ENCODE data around the gene SMLR1. TPM values are rescaled to one million over a fixed set of nuclear protein-coding genes. Genes with fewer than 3 reads are reported as not detected.

Gene SMLR1
- total RNA-seq, 1 experiment from 2014 or later, result not detected

DNA sequence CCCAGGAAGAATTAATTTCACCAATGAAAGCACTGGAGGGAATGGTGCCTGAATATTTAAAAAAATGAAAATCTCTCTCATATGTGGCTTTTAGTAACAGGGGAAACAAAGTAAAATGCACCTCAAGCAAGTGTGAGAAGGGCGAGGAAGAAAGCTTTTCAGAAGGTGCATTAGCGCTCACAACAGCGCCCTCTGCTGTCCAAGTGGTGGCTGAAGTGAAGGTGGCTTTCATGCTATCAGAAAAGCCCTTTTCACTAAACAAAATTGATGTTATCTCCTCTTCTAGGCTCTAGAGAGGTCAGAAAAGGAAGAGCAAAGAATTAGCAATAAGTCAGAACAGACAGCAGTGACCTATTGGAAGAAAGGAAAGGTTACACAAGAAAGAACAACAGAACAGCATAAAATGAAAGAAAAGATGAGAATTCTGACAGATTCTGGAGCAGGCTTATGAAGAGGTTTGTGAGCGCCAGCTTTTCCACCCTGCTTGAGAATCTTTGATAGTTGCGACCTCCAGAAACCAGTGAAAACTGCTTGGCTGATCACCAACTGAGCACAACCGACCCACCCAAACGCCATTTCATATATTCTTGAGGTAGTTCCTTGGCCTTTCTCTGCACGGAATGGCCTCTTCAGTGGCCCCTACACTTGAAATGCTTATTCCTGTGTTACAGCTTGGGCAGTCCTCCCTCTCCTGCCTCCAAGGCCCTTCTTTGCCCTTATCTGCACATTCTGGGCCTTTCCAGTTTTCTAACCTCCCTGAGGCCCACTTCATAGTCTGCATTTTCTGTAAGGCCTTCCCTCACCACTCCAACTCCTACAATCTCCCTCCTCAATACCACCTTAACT is 45.3 kb downstream of the SMLR1 start:
- DNase-seq (ENCODE audit: low spot score), result peak; percentile 68
- Histone ChIP-seq H3K36me3 (ENCODE audit: insufficient read depth, low read length, poor library complexity, severe bottlenecking) (no peaks in the 10 kb centered on the region), H3K4me1 (ENCODE audit: insufficient read depth, low read length, poor library complexity, severe bottlenecking) (peaks cover 3% of the 10 kb centered on the region), H3K27me3 (replicated peaks; ENCODE audit: insufficient read depth, low read depth, low read length, poor library complexity) (no peaks in the 10 kb centered on the region), H3K9me3 (ENCODE audit: low read depth, low read length, poor library complexity, severe bottlenecking) (no peaks in the 10 kb centered on the region), H3K4me3 (ENCODE audit: low read depth, low read length, poor library complexity, severe bottlenecking) (no peak overlapping the region), H3K27ac (ENCODE audit: low read depth, low read length, poor library complexity, severe bottlenecking) (no peak overlapping the region)
- no TSS peak for BruUV-seq (replicated peaks)
- no peak for TF ChIP-seq EZH2 (IDR thresholded peaks at IDR 0.05; ENCODE audit: borderline replicate concordance, low read depth, low read length, poor library complexity, severe bottlenecking)
- TF ChIP-seq, protein P1, sequence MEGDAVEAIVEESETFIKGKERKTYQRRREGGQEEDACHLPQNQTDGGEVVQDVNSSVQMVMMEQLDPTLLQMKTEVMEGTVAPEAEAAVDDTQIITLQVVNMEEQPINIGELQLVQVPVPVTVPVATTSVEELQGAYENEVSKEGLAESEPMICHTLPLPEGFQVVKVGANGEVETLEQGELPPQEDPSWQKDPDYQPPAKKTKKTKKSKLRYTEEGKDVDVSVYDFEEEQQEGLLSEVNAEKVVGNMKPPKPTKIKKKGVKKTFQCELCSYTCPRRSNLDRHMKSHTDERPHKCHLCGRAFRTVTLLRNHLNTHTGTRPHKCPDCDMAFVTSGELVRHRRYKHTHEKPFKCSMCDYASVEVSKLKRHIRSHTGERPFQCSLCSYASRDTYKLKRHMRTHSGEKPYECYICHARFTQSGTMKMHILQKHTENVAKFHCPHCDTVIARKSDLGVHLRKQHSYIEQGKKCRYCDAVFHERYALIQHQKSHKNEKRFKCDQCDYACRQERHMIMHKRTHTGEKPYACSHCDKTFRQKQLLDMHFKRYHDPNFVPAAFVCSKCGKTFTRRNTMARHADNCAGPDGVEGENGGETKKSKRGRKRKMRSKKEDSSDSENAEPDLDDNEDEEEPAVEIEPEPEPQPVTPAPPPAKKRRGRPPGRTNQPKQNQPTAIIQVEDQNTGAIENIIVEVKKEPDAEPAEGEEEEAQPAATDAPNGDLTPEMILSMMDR (conservative IDR thresholded peaks at IDR 0.05; ENCODE audit: low read depth, low read length), result peak; percentile 98
- CTCF ChIA-PET, result interaction anchor here (0.6 to 2.0 kb wide), 2 partner anchors 12 to 13 kb away, joined by 4 to 6 read pairs; no protein-coding TSS in a partner anchor
- POLR2A ChIA-PET (ENCODE audit: low non-redundant PET), result no interaction called here
- intact Hi-C loops (cut with micrococcal nuclease; ENCODE audit: unreplicated experiment), result loop anchor here (10.0 kb wide), 1 partner anchor 548 kb away; no protein-coding TSS in a partner anchor

DNA sequence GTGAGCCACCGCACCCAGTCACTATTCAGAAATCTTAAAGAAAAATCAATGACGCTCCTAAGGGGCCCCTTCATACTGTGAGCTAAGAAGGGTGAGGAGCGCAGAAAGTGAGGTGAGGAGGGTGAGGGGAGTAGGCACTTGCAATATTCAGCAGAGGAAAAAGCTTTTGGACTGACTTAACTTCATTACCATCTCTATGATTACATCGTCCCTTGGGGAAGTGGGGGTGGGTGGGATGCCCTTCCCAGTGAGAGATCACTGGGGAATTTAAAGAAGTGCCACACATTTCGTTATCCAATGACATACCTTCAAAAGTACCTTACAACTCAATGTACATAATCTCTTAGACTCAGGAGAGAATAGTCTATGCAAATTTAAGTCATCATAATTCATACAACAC is 46.5 kb downstream of the SMLR1 start:
- Histone ChIP-seq H3K27ac (ENCODE audit: low read depth, low read length, poor library complexity, severe bottlenecking) (no peak overlapping the region), H3K4me1 (ENCODE audit: insufficient read depth, low read length, poor library complexity, severe bottlenecking) (peaks cover 3% of the 10 kb centered on the region), H3K4me3 (ENCODE audit: low read depth, low read length, poor library complexity, severe bottlenecking) (no peak overlapping the region), H3K9me3 (ENCODE audit: low read depth, low read length, poor library complexity, severe bottlenecking) (no peaks in the 10 kb centered on the region), H3K27me3 (replicated peaks; ENCODE audit: insufficient read depth, low read depth, low read length, poor library complexity) (no peaks in the 10 kb centered on the region), H3K36me3 (ENCODE audit: insufficient read depth, low read length, poor library complexity, severe bottlenecking) (no peaks in the 10 kb centered on the region)
- intact Hi-C loops (cut with micrococcal nuclease; ENCODE audit: unreplicated experiment), result loop anchor here (10.0 kb wide), 1 partner anchor 549 kb away; no protein-coding TSS in a partner anchor
- BruUV-seq (replicated peaks), result no TSS peak
- peak; percentile 28 for DNase-seq (ENCODE audit: low spot score)
- TF ChIP-seq, protein P1 (conservative IDR thresholded peaks at IDR 0.05; ENCODE audit: low read depth, low read length), result no peak
- TF ChIP-seq EZH2 (IDR thresholded peaks at IDR 0.05; ENCODE audit: borderline replicate concordance, low read depth, low read length, poor library complexity, severe bottlenecking), result no peak
- ChIA-PET POLR2A (ENCODE audit: low non-redundant PET) (no interaction called here), CTCF (interaction anchor here (0.5 to 2.0 kb wide), 3 partner anchors 11 to 989 kb away, joined by 4 to 6 read pairs (median 5); no protein-coding TSS in a partner anchor)

DNA sequence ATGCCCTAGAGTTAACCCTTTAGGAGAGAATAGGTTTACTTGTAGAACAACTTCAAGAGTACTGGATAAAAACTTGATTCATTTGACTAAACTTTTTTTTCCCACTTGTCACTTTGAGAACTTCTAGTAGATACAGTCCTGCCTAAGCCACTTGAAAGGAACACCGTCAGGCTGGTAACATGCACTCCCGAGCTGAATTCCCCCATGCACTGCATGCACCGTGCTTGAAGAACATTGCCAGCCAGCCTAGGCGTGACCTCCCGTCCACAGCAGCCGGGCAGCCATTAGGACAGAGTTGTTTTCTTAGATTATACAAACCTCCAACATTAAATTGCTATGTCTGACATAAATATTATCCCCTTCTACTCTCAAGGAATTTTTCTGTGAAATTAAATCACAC is 52.6 kb downstream of the SMLR1 start:
- TF ChIP-seq, protein P1 (conservative IDR thresholded peaks at IDR 0.05; ENCODE audit: low read depth, low read length), result no peak
- no peak for TF ChIP-seq EZH2 (IDR thresholded peaks at IDR 0.05; ENCODE audit: borderline replicate concordance, low read depth, low read length, poor library complexity, severe bottlenecking)
- H3K4me1 ChIP-seq (ENCODE audit: insufficient read depth, low read length, poor library complexity, severe bottlenecking), result no peaks in the 10 kb centered on the region
- BruUV-seq (replicated peaks), result no TSS peak
- H3K27me3 ChIP-seq (replicated peaks; ENCODE audit: insufficient read depth, low read depth, low read length, poor library complexity), result no peaks in the 10 kb centered on the region
- DNase-seq (ENCODE audit: low spot score), result no peak
- no peak overlapping the region for H3K4me3 ChIP-seq (ENCODE audit: low read depth, low read length, poor library complexity, severe bottlenecking)
- no peaks in the 10 kb centered on the region for H3K9me3 ChIP-seq (ENCODE audit: low read depth, low read length, poor library complexity, severe bottlenecking)
- no peaks in the 10 kb centered on the region for H3K36me3 ChIP-seq (ENCODE audit: insufficient read depth, low read length, poor library complexity, severe bottlenecking)
- CTCF ChIA-PET, result no interaction called here
- intact Hi-C loops (cut with micrococcal nuclease; ENCODE audit: unreplicated experiment), result loop anchor here (10.0 kb wide), 1 partner anchor 555 kb away; no protein-coding TSS in a partner anchor
- POLR2A ChIA-PET (ENCODE audit: low non-redundant PET), result no interaction called here
- H3K27ac ChIP-seq (ENCODE audit: low read depth, low read length, poor library complexity, severe bottlenecking), result no peak overlapping the region
